GM18858 (cell line): ENCODE results near the gene CACNA1F.

ENCODE experiments used
- ATAC-seq: cut with Tn5 transposase; IDR thresholded peaks from one replicate; pipeline ENCODE4 v1.9.1; 2021; ENCODE audit not compliant: unreplicated experiment

The CACNA1F gene

GRCh38 chrX:49233176-49233575 is at the start of gene CACNA1F:
TSS of gene CACNA1F (minus strand) at chrX:49233340. CDS start at chrX:49233309, 31 bp downstream.
- ATAC-seq, result no peak

DNA sequence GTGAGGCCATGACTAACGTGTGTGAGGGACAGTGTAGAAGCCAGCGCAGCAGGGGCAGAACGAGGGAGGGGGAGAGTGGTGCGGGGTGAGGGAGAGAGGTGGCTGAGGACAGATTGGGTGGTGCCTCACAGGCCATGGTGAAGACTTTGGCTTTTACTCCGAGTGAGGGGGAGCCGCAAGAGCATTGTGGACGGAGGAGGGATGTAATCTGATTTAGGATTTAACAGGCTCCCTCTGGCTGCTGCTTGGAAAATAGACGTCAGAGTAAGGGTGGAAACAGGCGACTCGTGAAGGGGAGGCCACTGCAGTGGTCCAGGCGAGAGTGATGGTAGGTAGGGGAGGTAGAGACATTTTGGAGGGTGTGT is 49.5 kb upstream of the CACNA1F start:
- no peak for ATAC-seq

GRCh38 chrX:49278081-49278480 is 44.9 kb upstream of the CACNA1F start:
- no peak for ATAC-seq

GRCh38 chrX:49277535-49277830 is 44.3 kb upstream of the CACNA1F start:
- ATAC-seq, result no peak

DNA sequence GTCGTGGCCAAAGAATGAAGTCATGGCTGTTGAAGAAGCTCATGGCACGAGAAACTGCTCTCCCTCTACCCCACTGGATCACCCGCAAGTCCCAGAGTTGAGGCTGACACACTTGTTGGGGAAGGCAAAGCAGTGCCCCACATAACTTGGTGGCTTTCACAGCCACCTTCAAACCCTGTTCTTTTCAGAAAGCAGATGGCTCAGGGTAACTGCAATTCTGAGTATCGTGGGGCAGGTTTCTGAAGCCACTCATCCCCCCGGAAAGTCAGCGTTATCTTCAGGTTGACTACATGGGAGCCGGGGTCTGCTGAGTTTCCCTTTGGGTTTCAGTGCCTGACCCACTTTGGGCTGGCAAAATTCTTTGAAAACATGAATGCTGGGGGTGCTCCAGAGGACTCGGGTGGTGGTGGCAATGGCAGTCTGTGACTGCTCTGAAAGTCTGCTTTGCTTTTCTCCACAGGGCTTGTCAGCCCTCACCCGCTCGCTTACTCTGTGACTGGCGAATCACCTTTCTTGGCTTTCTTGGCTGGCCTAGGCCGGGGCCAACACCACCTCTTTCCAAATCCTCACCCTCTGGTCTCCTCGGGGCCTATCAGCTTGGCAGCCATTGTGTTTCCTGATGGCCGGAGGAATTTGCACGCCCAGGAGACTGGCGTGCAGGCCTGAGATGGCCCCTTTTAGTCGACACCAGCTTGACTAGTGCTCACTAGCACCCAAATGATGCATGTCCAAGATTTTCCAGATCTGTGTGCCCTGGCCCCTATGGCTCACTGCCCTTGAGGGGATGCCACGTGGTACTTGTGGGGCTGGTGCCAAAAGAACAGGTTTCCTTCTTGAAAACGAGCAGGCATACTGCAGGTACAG is 43.8 kb upstream of the CACNA1F start:
- ATAC-seq, result no peak

DNA sequence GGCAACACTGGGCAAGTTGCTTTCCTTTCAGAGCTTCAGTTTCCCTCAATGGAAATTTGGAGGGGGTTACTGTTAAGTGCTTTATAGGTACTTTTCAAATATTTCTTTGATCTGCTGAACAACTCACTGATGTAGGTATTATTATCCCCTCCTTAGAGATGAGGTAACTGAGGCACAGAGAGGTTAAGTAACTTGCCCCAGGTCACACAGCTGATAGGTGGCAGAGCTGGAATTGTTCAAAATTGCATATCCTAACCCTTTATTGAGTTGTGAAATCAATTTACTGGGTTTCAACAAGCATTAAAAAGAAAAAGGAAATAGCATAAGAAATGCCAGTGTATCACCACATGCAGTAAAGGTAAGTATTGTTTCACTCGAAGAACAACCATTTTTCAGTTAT is 43.1 kb upstream of the CACNA1F start:
- no peak for ATAC-seq

DNA sequence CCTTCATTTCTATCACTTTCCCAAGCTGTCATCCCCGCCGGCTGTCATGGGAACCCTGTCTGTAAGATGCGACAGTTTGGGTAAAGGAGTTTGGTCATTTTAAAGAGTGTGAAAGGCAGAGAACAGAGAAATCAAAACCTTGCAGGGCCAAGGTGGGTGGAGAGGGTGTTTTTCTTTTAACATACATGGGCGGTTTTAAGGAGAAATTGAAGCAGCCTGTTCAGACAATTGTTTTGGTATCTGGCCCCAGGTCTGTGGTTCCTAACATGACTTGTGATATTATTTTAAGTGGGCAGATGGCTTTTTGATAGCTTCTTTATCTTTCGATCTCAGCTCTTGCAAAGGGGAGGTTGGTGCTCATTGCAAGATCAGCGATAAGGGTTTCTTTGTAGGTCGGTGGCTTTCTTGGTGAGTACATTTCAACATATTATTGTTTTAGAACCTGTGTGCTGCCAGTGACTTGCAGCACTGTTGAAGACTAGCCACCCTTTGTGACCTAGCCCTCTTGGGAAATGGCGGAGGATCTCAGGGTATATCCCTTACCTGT is 40.1 kb upstream of the CACNA1F start:
- ATAC-seq, result no peak

DNA sequence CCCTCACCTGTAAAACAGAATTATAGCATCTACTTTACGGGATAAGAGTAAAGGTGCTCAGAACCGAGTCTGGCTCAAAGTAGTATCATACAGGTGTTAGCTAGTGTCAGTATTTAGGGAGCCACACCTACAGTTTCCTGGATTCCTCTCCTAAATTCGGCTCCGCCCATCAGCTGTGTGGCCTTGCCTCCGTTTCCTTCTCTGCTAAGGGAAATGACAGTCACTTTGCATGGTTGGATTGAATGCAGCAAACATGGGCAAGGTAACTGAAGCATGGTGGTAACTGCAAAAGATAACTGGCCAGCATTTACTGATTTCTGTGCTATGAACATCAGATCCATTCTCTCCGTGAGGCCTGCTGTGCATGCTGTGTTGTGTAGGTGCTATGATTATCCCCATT is 39.3 kb upstream of the CACNA1F start:
- no peak for ATAC-seq

DNA sequence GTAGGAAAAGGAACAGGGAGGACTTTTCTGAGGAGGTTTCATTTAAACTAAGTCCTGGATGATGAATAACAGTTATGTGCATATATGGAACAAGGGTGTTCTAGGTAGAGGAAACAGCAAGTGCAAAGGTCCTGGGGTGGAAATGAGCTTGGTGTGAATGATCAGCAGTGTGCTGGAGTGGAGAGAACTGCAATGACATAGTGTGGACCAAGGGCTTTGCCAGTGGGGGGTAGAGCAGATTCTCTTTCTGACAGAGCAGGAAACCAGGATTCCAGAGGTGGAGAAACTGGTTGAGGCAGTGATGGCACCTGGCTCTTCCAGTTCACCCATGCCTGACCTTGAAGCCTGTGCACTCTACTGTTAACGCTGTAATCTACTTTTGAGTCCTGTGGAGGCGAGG is 38.2 kb upstream of the CACNA1F start:
- ATAC-seq, result no peak

- ATAC-seq, result no peak
These were observed 37.2 kb upstream of the CACNA1F start for GRCh38 chrX:49270249-49270921.

GRCh38 chrX:49269767-49270248 is 36.7 kb upstream of the CACNA1F start, which contains the start of gene PPP1R3F:
TSS of gene PPP1R3F (plus strand) at chrX:49269793. CDS start at chrX:49269870, 77 bp downstream.
- ATAC-seq, result peak; percentile 19

- ATAC-seq, result peak; percentile 72
These were observed 36.0 kb upstream of the CACNA1F start for GRCh38 chrX:49269010-49269766.

- no peak for ATAC-seq
These were observed 35.5 kb upstream of the CACNA1F start for GRCh38 chrX:49268702-49269009.

- no peak for ATAC-seq
These were observed 33.6 kb upstream of the CACNA1F start for GRCh38 chrX:49266523-49267445.

GRCh38 chrX:49264460-49264859 is 31.3 kb upstream of the CACNA1F start, which contains the start of gene FOXP3:
TSS of gene FOXP3 (minus strand) at chrX:49264710. CDS start at chrX:49258505, 6,205 bp downstream.
- no peak for ATAC-seq

- no peak for ATAC-seq
These were observed 30.5 kb upstream of the CACNA1F start for GRCh38 chrX:49263631-49264030.

- no peak for ATAC-seq
These were observed 29.5 kb upstream of the CACNA1F start for GRCh38 chrX:49262603-49263002.

GRCh38 chrX:49260221-49260985 is 27.3 kb upstream of the CACNA1F start:
- ATAC-seq, result no peak

- no peak for ATAC-seq
These were observed 25.6 kb upstream of the CACNA1F start for GRCh38 chrX:49258749-49259124.
